ENCODE data around the gene SEPTIN6.

Gene SEPTIN6

GRCh38 chrX:119693040-119693995 is at the start of gene SEPTIN6:
SEPTIN6 (minus strand) TSS chrX:119693168; CDS start chrX:119693105, 63 bp downstream.
- peak; percentile 76 for DNase-seq (ENCODE audit: low spot score)
- H3K4me3 Mint-ChIP-seq = peak within 1 kb of the TSS; percentile 93
- H3K9me3 Mint-ChIP-seq = no peaks in the 10 kb centered on the region
- peaks cover 27% of the 10 kb centered on the region for H3K36me3 Mint-ChIP-seq (ENCODE audit: low read depth)
- H3K4me1 Mint-ChIP-seq (ENCODE audit: low read depth) = peaks cover 2% of the 10 kb centered on the region
- no peaks in the 10 kb centered on the region for H3K27me3 Mint-ChIP-seq (ENCODE audit: low read depth)
- H3K27ac Mint-ChIP-seq = peak within 1 kb of the TSS; percentile 97

- Mint-ChIP-seq H3K27me3 (ENCODE audit: low read depth) (no peaks in the 10 kb centered on the region), H3K4me3 (no peak overlapping the region), H3K4me1 (ENCODE audit: low read depth) (no peaks in the 10 kb centered on the region), H3K36me3 (ENCODE audit: low read depth) (no peaks in the 10 kb centered on the region), H3K27ac (no peak overlapping the region), H3K9me3 (no peaks in the 10 kb centered on the region)
- DNase-seq (ENCODE audit: low spot score) = no peak
These were observed 45.8 kb upstream of the SEPTIN6 start for GRCh38 chrX:119738742-119739141.

DNA sequence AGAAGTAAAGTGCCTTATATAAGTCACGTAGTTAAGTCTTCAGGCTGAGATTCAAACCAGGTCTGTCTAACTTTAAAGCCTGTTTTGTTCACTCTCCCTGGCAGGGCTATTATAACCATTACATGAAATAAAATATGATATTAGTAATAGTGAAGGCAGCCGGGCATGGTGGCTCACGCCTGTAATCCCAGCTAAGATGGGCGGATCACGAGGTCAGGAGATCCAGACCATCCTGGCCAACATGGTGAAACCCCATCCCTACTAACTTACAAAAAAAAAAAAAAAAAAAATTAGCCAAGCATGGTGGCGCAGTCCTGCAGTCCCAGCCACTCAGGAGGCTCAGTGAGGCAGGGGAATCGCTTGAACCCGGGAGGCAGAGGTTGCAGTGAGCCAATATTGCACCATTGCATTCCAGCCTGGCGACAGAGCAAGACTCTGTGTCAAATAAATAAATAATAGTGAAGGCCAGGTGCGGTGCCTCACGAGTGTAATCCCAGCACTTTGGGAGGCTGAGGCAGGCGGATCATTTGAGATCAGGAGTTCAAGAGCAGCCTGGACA is 43.3 kb upstream of the SEPTIN6 start:
- Mint-ChIP-seq H3K4me1 (ENCODE audit: low read depth) (no peaks in the 10 kb centered on the region), H3K36me3 (ENCODE audit: low read depth) (no peaks in the 10 kb centered on the region), H3K9me3 (no peaks in the 10 kb centered on the region), H3K27me3 (ENCODE audit: low read depth) (no peaks in the 10 kb centered on the region), H3K4me3 (no peak overlapping the region), H3K27ac (no peak overlapping the region)
- no peak for DNase-seq (ENCODE audit: low spot score)

- Mint-ChIP-seq H3K27me3 (ENCODE audit: low read depth) (no peaks in the 10 kb centered on the region), H3K36me3 (ENCODE audit: low read depth) (no peaks in the 10 kb centered on the region), H3K4me3 (no peak overlapping the region), H3K4me1 (ENCODE audit: low read depth) (no peaks in the 10 kb centered on the region), H3K27ac (no peak overlapping the region), H3K9me3 (no peaks in the 10 kb centered on the region)
- no peak for DNase-seq (ENCODE audit: low spot score)
These were observed 42.5 kb upstream of the SEPTIN6 start for GRCh38 chrX:119735467-119735866.

GRCh38 chrX:119734897-119735339 is 42.0 kb upstream of the SEPTIN6 start:
- DNase-seq (ENCODE audit: low spot score) = no peak
- no peaks in the 10 kb centered on the region for H3K9me3 Mint-ChIP-seq
- no peaks in the 10 kb centered on the region for H3K27me3 Mint-ChIP-seq (ENCODE audit: low read depth)

GRCh38 chrX:119729408-119730201 is 36.6 kb upstream of the SEPTIN6 start:
- Mint-ChIP-seq H3K27ac (no peak overlapping the region), H3K9me3 (no peaks in the 10 kb centered on the region), H3K4me3 (no peak overlapping the region), H3K27me3 (ENCODE audit: low read depth) (no peaks in the 10 kb centered on the region), H3K4me1 (ENCODE audit: low read depth) (peaks cover 5% of the 10 kb centered on the region), H3K36me3 (ENCODE audit: low read depth) (no peaks in the 10 kb centered on the region)
- peak; percentile 14 for DNase-seq (ENCODE audit: low spot score)

More at GRCh38 chrX:119734897-119735339, 42.0 kb upstream of the SEPTIN6 start:
- Mint-ChIP-seq H3K4me3 (no peak overlapping the region), H3K27ac (no peak overlapping the region), H3K4me1 (ENCODE audit: low read depth) (no peaks in the 10 kb centered on the region), H3K36me3 (ENCODE audit: low read depth) (no peaks in the 10 kb centered on the region)

- peaks cover 5% of the 10 kb centered on the region for H3K4me1 Mint-ChIP-seq (ENCODE audit: low read depth)
- no peaks in the 10 kb centered on the region for H3K36me3 Mint-ChIP-seq (ENCODE audit: low read depth)
- H3K27me3 Mint-ChIP-seq (ENCODE audit: low read depth) = no peaks in the 10 kb centered on the region
- H3K9me3 Mint-ChIP-seq = no peaks in the 10 kb centered on the region
- DNase-seq (ENCODE audit: low spot score) = no peak
- no peak overlapping the region for H3K27ac Mint-ChIP-seq
- no peak overlapping the region for H3K4me3 Mint-ChIP-seq
These were observed 35.5 kb upstream of the SEPTIN6 start for GRCh38 chrX:119728487-119728886.

DNA sequence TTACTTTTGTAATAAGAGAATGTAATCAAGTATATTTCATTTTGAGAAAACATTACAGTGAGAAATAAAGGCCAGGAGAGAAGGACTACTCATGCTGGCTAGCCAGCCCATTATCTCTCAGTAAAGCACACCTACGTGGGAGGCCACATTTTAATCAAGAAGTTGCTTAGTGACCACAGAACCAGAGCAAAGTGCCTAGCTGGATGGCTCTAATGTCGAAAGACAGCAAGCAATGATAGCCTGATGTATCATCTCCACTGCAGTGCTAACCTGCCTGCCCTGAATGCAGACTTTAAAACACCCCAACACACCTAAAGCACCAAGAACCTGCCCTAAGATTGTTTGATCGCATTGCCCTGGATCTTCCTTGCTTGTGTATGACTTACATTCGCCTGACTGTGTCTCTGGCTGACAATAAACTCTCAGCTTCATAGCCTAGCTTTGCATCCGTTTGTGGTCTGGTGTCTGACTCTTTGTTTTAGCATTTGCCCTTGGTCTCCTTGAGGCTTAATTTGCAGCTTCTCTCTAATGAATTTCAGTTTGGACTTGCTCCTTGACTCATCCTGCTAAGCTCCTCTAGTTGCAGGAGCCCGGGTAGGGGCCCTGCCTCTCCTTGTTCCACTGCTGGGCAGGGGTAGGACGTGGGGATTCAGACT is 34.1 kb upstream of the SEPTIN6 start:
- peaks cover 5% of the 10 kb centered on the region for H3K4me1 Mint-ChIP-seq (ENCODE audit: low read depth)
- no peaks in the 10 kb centered on the region for H3K36me3 Mint-ChIP-seq (ENCODE audit: low read depth)
- DNase-seq (ENCODE audit: low spot score) = peak; percentile 4
- peak overlapping the region; percentile 82 for H3K27ac Mint-ChIP-seq
- no peaks in the 10 kb centered on the region for H3K9me3 Mint-ChIP-seq
- H3K27me3 Mint-ChIP-seq (ENCODE audit: low read depth) = no peaks in the 10 kb centered on the region
- H3K4me3 Mint-ChIP-seq = peak overlapping the region; percentile 54

- no peaks in the 10 kb centered on the region for H3K9me3 Mint-ChIP-seq
- H3K4me1 Mint-ChIP-seq (ENCODE audit: low read depth) = peaks cover under 1% of the 10 kb centered on the region
- no peaks in the 10 kb centered on the region for H3K27me3 Mint-ChIP-seq (ENCODE audit: low read depth)
- no peaks in the 10 kb centered on the region for H3K36me3 Mint-ChIP-seq (ENCODE audit: low read depth)
- no peak overlapping the region for H3K27ac Mint-ChIP-seq
- no peak for DNase-seq (ENCODE audit: low spot score)
- H3K4me3 Mint-ChIP-seq = no peak overlapping the region
These were observed 29.0 kb upstream of the SEPTIN6 start for GRCh38 chrX:119721926-119722325.

GRCh38 chrX:119721487-119721886 is 28.5 kb upstream of the SEPTIN6 start:
- no peak for DNase-seq (ENCODE audit: low spot score)
- Mint-ChIP-seq H3K4me1 (ENCODE audit: low read depth) (no peaks in the 10 kb centered on the region), H3K4me3 (no peak overlapping the region), H3K27ac (no peak overlapping the region), H3K9me3 (no peaks in the 10 kb centered on the region), H3K36me3 (ENCODE audit: low read depth) (no peaks in the 10 kb centered on the region), H3K27me3 (ENCODE audit: low read depth) (no peaks in the 10 kb centered on the region)

GRCh38 chrX:119709630-119710029 is 16.7 kb upstream of the SEPTIN6 start:
- H3K4me1 Mint-ChIP-seq (ENCODE audit: low read depth) = peaks cover 6% of the 10 kb centered on the region
- H3K27me3 Mint-ChIP-seq (ENCODE audit: low read depth) = peaks cover 5% of the 10 kb centered on the region
- no peak overlapping the region for H3K27ac Mint-ChIP-seq
- H3K36me3 Mint-ChIP-seq (ENCODE audit: low read depth) = no peaks in the 10 kb centered on the region
- no peaks in the 10 kb centered on the region for H3K9me3 Mint-ChIP-seq
- DNase-seq (ENCODE audit: low spot score) = no peak
- H3K4me3 Mint-ChIP-seq = no peak overlapping the region

DNA sequence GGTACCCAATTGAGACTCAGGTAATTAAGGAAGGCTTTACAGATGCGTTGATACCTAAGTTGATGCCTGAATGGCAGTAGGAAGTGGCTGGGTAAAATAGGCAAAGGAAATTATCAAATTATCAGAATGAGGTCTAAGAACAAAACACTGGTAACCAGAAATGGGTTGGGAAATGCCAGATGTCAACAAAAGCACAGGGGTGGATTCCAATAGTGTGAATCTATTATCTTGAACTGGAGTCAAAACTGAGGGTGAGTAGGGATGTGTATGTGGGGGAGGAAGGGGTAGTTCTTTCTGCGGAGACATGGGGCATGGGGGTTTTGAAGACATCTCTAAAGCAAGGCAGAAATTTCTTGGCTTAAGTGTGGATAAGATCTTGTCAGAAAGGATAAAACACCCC is 16.0 kb upstream of the SEPTIN6 start:
- H3K27ac Mint-ChIP-seq = no peak overlapping the region
- no peaks in the 10 kb centered on the region for H3K9me3 Mint-ChIP-seq
- no peak overlapping the region for H3K4me3 Mint-ChIP-seq
- no peak for DNase-seq (ENCODE audit: low spot score)
- peaks cover 5% of the 10 kb centered on the region for H3K27me3 Mint-ChIP-seq (ENCODE audit: low read depth)
- H3K36me3 Mint-ChIP-seq (ENCODE audit: low read depth) = no peaks in the 10 kb centered on the region
- H3K4me1 Mint-ChIP-seq (ENCODE audit: low read depth) = peaks cover 6% of the 10 kb centered on the region

DNA sequence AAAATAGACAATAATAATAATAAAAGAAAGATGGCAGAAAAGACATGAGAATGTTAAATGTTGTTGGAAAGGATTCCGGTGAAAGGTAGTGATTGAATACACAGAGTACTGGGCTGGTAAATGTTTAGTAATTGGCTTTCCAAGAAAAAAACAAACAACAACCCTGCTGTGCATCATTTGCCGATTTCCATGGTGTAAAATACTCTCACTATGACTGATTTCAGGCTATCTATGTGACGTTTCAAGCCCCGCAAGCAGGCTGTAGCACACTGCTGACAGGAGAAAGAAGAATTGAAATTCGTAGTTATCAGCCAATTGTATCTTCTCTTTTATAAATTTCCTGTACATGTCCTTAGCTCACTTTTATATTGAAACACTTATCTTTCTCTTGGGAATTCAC is 13.6 kb upstream of the SEPTIN6 start:
- DNase-seq (ENCODE audit: low spot score) = no peak
- Mint-ChIP-seq H3K4me1 (ENCODE audit: low read depth) (peaks cover 6% of the 10 kb centered on the region), H3K27ac (no peak overlapping the region), H3K27me3 (ENCODE audit: low read depth) (peaks cover 5% of the 10 kb centered on the region), H3K9me3 (no peaks in the 10 kb centered on the region), H3K4me3 (no peak overlapping the region), H3K36me3 (ENCODE audit: low read depth) (no peaks in the 10 kb centered on the region)

All from T-helper 2 cell treated with Interferon-gamma antibody and Interleukin-4, amounts not matched to agents 5 μg/mL and 100 μg/mL, for 36 hours (primary cell).